ENCODE data around the gene RNU6-8.

RNU6-8 gene

GRCh38 chr14:32201193-32201815 lies 1.8 kb downstream of the RNU6-8 start:
- TF ChIP-seq, protein P1, sequence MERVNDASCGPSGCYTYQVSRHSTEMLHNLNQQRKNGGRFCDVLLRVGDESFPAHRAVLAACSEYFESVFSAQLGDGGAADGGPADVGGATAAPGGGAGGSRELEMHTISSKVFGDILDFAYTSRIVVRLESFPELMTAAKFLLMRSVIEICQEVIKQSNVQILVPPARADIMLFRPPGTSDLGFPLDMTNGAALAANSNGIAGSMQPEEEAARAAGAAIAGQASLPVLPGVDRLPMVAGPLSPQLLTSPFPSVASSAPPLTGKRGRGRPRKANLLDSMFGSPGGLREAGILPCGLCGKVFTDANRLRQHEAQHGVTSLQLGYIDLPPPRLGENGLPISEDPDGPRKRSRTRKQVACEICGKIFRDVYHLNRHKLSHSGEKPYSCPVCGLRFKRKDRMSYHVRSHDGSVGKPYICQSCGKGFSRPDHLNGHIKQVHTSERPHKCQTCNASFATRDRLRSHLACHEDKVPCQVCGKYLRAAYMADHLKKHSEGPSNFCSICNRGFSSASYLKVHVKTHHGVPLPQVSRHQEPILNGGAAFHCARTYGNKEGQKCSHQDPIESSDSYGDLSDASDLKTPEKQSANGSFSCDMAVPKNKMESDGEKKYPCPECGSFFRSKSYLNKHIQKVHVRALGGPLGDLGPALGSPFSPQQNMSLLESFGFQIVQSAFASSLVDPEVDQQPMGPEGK (CRISPR knock-in tag; IDR thresholded peaks at IDR 0.05; ENCODE audit: borderline replicate concordance) = no peak
- no peak for TF ChIP-seq TOX (CRISPR knock-in tag; IDR thresholded peaks at IDR 0.05; ENCODE audit: borderline replicate concordance)
- TF ChIP-seq CREB5 (CRISPR knock-in tag; IDR thresholded peaks at IDR 0.05; ENCODE audit: low read depth) = no peak
- 0 out of 2 replicates have a peak, but pooled peaks have one; percentile 61 for TF ChIP-seq SNAI2 (CRISPR knock-in tag; IDR thresholded peaks at IDR 0.05)
- ATAC-seq = peak; percentile 80

DNA sequence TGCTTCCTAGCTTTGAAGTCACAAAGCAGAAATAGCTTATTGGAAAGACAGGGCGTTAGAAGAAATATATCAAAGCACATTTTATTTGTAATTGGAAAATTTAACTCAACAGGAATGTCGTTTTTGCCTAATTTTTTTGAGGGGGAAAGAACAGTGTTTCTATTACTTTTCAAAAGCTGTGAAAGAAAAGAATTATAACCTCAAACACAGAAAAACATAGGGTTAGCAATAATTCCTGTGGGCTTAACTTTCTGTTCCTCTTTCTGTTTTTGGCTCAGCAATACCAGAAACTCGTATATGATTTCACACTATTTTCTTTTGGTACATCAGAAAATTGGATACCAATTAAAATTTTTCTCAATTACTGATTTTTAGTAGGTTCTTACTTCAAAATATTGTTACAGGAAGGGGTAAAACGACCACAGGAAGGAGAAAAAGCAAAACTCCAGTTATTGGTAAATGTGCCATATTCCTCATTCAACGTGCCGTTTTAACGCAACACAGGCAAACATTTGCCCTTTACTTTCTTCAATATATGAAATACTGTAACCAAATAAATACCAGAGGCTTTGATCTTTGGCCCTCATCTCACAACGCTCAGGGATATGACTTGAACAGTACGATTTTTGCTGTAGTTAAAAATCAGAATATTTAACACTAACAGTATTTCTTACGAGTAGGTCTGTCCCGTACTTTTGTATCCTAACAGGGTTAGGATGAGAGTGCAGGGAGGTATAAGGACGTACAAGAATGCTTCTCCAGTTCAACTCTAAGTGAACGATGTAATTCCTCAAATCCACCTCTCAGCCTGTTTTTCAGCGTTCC lies 2.5 kb downstream of the RNU6-8 start:
- ATAC-seq = peak; percentile 15
- TF ChIP-seq RARB (CRISPR knock-in tag; IDR thresholded peaks at IDR 0.05) = no peak
- no peak for TF ChIP-seq TCF4 (CRISPR knock-in tag; IDR thresholded peaks at IDR 0.05; ENCODE audit: borderline replicate concordance)
- no peak for TF ChIP-seq ZNF565 (CRISPR knock-in tag; conservative IDR thresholded peaks at IDR 0.05; ENCODE audit: low read depth)
- no peak for TF ChIP-seq TSHZ2 (CRISPR knock-in tag; IDR thresholded peaks at IDR 0.05)
- TF ChIP-seq CREB5 (CRISPR knock-in tag; IDR thresholded peaks at IDR 0.05; ENCODE audit: low read depth) = no peak
- TF ChIP-seq ZFP3 (CRISPR knock-in tag; IDR thresholded peaks at IDR 0.05) = no peak
- no peak for TF ChIP-seq TOX (CRISPR knock-in tag; IDR thresholded peaks at IDR 0.05; ENCODE audit: borderline replicate concordance)
- no peak for TF ChIP-seq ZNF8 (CRISPR knock-in tag; IDR thresholded peaks at IDR 0.05)
- no peak for TF ChIP-seq ZNF70 (CRISPR knock-in tag; IDR thresholded peaks at IDR 0.05)
- TF ChIP-seq SNAI2 (CRISPR knock-in tag; IDR thresholded peaks at IDR 0.05) = no peak
- no peak for TF ChIP-seq POU6F1 (CRISPR knock-in tag; IDR thresholded peaks at IDR 0.05; ENCODE audit: borderline replicate concordance, low read depth)
- TF ChIP-seq, protein P1 (CRISPR knock-in tag; IDR thresholded peaks at IDR 0.05; ENCODE audit: borderline replicate concordance) = no peak

DNA sequence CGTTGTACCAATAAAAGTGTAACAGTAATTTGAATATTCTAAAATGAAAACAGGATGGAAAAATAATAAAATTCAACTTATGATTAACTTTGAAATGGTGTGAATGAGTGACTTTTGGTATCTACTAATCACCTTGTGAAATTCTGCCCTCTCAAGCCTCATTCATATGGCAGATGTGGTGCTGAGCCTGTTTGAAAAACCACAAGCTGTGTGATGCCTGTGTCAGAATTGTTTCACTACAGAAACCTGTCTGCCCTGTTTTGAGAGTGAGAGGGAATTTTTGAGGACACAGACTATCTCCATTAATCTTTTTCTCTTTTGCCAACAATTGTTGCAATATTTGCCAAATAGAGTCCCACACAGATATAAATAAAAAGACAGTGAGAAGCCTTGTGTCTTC lies 5.2 kb downstream of the RNU6-8 start:
- ATAC-seq = no peak
- TF ChIP-seq ZC3H10 (CRISPR knock-in tag; IDR thresholded peaks at IDR 0.05) (no peak), ESRRG (CRISPR knock-in tag; IDR thresholded peaks at IDR 0.05) (no peak), TOX (CRISPR knock-in tag; IDR thresholded peaks at IDR 0.05; ENCODE audit: borderline replicate concordance) (no peak), ZFP30 (CRISPR knock-in tag; IDR thresholded peaks at IDR 0.05) (no peak), SNAI2 (CRISPR knock-in tag; IDR thresholded peaks at IDR 0.05) (no peak), TSHZ2 (CRISPR knock-in tag; IDR thresholded peaks at IDR 0.05) (no peak), ZNF70 (CRISPR knock-in tag; IDR thresholded peaks at IDR 0.05) (no peak), RARB (CRISPR knock-in tag; IDR thresholded peaks at IDR 0.05) (no peak), GLIS3 (CRISPR knock-in tag; IDR thresholded peaks at IDR 0.05) (no peak), BACH2 (CRISPR knock-in tag; IDR thresholded peaks at IDR 0.05; ENCODE audit: borderline replicate concordance) (no peak), CSDC2 (CRISPR knock-in tag; IDR thresholded peaks at IDR 0.05) (no peak)
- TF ChIP-seq, protein P2, sequence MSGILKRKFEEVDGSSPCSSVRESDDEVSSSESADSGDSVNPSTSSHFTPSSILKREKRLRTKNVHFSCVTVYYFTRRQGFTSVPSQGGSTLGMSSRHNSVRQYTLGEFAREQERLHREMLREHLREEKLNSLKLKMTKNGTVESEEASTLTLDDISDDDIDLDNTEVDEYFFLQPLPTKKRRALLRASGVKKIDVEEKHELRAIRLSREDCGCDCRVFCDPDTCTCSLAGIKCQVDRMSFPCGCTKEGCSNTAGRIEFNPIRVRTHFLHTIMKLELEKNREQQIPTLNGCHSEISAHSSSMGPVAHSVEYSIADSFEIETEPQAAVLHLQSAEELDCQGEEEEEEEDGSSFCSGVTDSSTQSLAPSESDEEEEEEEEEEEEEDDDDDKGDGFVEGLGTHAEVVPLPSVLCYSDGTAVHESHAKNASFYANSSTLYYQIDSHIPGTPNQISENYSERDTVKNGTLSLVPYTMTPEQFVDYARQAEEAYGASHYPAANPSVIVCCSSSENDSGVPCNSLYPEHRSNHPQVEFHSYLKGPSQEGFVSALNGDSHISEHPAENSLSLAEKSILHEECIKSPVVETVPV (CRISPR knock-in tag; IDR thresholded peaks at IDR 0.05) = no peak

All from SK-N-SH treated with all-trans-retinoic acid at 6 μM for 48 hours (cell line).